HG03469 (cell line): ENCODE results near the gene DNAJC3.
A peak's percentile ranks its signal among the peaks of the same experiment; 100 is the strongest.

Source experiments
- ATAC-seq: cut with Tn5 transposase; IDR thresholded peaks from one replicate; pipeline ENCODE4 v1.9.1; 2021; ENCODE audit warnings: mild to moderate bottlenecking, moderate library complexity, moderate number of reproducible peaks; ENCODE audit not compliant: unreplicated experiment

The DNAJC3 gene, protein sequence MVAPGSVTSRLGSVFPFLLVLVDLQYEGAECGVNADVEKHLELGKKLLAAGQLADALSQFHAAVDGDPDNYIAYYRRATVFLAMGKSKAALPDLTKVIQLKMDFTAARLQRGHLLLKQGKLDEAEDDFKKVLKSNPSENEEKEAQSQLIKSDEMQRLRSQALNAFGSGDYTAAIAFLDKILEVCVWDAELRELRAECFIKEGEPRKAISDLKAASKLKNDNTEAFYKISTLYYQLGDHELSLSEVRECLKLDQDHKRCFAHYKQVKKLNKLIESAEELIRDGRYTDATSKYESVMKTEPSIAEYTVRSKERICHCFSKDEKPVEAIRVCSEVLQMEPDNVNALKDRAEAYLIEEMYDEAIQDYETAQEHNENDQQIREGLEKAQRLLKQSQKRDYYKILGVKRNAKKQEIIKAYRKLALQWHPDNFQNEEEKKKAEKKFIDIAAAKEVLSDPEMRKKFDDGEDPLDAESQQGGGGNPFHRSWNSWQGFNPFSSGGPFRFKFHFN

DNA sequence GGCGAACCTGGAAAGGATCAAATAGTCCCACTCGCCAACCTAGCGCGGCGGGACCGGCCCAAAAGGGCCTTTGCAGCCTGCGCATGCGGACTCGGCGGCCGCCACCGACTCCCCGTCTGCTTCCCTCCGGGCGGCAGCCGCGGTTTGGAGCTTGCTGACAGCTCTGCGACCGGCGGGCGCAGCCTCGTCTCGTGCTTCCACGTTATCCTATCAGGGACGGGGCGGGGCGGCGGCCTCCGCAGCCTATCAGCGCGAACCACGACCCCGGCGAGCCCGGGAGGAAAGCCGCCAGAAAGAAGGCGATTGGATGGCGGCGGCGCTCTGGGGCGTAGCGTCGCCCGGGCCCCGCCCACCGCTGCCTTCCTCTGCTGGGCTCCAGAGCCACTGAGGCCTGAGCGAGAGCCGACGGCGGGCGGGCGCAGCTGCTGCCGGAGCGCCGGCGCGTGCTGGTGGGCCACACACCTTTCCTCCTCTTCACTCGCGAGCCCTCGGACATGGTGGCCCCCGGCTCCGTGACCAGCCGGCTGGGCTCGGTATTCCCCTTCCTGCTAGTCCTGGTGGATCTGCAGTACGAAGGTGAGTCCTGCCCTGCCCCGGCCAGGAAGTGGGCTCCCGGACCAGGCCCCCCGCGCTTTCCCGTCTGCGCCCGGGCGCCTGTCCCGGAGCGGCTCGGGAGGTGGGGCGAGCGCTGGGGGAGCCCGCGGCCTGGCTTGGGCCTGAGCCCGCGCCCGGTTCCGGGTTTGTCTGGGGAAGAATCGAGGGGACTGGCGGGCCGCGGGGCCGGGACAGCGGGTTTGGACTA is at the start of gene DNAJC3:
DNAJC3 (plus strand) TSS at position 378 of the 802 bp plus-strand sequence; CDS start at position 495, 117 bp downstream.
- ATAC-seq = peak; percentile 96

- ATAC-seq = no peak
Measured at GRCh38 chr13:95627590-95627989, 49.3 kb upstream of the DNAJC3 start.

GRCh38 chr13:95628488-95628887 is 48.5 kb upstream of the DNAJC3 start:
- ATAC-seq = no peak

GRCh38 chr13:95629071-95629470 is 47.9 kb upstream of the DNAJC3 start:
- ATAC-seq = no peak

DNA sequence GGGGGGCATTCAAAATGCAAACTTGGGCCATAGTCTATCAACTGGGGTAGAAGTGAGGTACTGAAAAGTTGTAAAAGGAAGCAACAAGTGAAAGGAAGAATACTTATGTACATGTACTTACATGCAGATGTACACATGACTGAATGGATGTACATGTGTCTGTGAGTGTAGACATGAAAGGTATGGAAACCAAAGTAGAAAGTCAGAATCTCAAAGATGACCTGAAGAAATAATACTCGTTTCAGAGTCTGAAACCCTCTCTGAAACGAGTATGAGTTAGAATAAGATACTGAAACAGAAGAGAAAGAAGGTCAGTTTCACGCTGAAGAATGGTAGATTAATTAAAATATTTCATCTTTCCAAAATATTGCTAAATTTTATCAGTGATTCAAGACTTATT is 46.3 kb upstream of the DNAJC3 start:
- no peak for ATAC-seq

DNA sequence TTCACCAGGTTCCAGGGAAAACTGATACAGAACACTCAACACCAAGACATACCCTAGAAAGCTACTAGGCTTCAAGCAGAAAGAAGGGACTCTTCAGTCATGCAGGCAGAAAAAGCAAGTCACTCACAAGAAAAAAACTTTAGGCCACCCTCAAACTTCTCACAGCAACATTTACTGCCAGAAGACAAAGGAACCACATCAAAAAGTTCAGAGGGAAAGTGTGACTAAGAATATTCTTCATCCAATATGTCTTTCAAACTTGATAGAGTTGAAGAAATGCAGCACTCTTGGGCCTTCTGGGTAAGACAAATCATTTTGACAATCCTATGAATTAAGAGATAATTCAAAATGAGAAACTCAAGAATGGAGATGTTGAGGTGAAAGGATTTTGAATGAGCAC is 40.1 kb upstream of the DNAJC3 start:
- ATAC-seq = no peak

DNA sequence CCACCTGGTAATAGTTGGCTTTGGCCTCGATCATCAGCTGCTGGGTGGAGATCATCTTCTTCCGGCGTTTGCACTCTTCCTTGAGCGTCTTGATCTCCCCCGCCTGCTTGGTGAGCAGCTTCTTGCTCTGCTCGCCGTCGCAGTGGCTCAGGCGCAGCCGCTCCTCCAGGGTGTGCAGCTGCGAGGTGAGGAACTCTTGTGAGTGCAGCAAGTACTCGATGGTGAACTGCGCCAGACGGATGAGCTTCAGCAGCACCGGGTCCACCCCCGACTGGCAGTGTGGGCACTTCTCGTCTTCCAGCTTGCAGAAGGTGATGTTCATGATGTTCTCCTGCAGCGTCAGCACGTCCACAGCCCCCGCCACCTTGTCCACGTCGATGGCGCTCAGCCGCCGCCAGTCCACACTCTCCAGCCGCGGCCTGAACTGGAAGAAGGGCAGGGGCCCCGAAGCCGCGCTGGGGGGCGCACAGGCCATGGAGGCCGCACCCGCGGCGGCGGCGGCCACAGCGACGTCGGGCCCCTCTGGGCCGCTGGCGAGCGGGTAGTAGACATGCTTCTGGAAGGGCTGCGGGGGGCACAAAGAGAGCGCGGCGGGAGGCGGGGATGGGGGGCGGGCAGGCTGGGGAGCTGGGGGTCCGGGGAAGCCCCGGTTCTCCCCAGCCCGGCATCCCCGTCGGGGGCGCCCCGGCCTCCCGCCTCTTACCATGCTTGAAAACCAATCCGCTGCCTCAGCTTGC is 35.5 kb upstream of the DNAJC3 start:
- ATAC-seq = no peak

DNA sequence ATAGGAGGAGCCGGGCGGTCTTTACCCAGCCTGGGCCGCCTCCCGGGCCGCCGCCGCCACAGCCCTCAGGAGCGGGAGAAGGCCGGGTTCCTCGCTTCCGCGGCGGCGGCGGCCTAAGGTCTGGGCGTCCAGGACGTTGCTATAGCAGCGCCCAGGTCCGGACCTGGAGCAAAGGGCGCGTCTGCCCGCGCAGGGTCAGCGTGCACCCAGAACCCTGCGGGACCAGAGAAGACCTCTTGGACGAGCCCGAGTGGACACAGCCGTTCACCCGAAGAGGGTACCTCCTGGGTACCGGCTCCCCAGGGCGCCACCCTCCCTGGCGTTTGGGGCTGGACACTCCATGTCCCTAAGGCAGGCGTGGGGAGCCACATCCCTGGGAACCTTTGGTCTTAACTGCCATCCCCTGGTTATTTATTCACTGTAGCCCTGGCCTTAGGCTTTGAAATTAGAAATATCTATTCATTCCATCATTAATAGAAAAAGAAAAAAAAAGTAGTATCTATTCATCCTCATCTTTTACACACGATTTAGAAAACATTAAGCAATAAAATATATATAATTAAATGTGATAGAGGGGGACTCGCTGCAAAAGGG is 34.8 kb upstream of the DNAJC3 start:
- no peak for ATAC-seq

DNA sequence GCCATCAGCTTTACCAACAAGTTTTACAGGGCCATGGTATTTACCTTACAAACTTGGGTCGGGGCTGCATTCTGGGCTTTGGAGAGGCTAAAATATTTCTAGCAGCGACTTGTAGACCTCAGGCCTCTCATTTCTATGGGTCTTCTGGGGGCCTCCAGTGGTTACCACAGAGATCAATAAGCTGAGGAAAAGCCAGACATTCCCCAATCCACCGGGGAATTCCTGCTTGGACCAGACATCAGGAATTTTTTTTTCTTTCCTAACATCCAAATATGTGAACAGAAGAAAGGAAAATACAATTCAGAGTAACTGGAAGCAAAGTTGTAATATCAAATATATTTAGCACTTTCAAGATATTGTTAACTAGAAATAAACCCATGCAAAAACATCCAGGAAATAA is 33.9 kb upstream of the DNAJC3 start:
- no peak for ATAC-seq

DNA sequence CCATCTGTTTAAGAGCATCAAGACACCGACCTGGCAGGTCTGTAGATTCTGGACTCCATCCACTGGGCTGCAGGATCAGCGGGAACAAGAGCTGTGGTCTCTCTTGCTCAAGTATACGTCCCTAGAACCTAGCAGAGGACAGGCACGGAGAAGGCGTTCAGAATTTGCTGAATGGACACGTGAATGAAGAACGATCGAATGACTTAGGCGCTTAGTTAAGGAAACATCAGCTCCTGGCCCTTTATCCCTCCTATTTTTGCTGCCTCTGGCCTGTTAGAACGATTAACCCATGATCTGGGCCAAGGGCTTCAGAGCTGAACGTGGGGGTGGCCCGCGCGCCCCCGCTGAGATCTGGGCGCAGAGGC is 33.4 kb upstream of the DNAJC3 start:
- no peak for ATAC-seq

- ATAC-seq = no peak
Measured at GRCh38 chr13:95643936-95644598, 32.9 kb upstream of the DNAJC3 start.

- no peak for ATAC-seq
Measured at GRCh38 chr13:95644601-95645052, 32.3 kb upstream of the DNAJC3 start, which contains the start of gene DZIP1. TSS of gene DZIP1 (minus strand) at chr13:95644706. CDS start at chr13:95642029, 2,677 bp downstream.

GRCh38 chr13:95647321-95647720 is 29.6 kb upstream of the DNAJC3 start:
- no peak for ATAC-seq

- no peak for ATAC-seq
Measured at GRCh38 chr13:95650696-95651095, 26.2 kb upstream of the DNAJC3 start.

DNA sequence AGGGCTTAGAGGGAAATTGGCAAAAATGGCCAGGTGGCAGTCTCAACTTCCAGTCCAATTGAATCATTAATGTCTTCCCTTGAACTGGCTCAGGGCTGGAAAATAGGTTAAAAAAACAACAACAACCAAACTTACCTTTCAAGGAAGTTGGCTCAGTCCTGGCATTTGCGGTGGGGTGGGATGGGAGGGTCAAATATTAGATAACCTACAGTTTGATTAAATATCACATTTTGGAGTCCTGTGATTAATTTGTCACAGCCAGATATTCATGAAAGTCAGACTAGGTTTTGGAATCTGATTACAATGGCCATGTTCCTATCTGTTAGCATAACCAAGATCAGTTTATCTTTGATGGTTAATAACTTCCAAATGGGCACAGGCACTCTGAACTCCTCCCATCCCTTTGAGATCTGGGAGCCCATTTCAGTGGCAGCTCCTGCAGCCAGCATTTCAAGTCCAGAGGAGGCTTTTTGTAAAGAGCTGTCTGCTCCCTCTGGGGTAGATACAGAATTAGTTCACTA is 24.6 kb upstream of the DNAJC3 start:
- ATAC-seq = no peak

DNA sequence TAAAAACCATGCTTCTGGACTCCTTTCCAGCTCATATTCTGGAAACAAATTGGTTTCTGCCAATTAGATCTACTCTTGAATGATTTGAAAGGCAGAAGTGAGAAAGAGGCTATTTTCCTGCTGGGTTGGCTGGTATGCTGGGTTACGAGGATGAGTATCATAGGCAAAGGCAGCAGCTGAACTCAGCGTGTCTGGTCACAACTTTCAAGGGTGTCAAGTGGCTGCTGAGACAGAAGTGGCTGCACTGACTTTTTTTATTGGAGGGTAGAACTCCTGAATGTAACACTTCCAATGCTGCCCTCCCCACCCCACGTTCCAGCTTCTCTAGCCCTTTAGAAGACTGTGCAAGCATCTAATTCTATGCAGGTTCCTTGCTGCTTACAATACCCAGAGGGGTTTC is 24.1 kb upstream of the DNAJC3 start:
- no peak for ATAC-seq

DNA sequence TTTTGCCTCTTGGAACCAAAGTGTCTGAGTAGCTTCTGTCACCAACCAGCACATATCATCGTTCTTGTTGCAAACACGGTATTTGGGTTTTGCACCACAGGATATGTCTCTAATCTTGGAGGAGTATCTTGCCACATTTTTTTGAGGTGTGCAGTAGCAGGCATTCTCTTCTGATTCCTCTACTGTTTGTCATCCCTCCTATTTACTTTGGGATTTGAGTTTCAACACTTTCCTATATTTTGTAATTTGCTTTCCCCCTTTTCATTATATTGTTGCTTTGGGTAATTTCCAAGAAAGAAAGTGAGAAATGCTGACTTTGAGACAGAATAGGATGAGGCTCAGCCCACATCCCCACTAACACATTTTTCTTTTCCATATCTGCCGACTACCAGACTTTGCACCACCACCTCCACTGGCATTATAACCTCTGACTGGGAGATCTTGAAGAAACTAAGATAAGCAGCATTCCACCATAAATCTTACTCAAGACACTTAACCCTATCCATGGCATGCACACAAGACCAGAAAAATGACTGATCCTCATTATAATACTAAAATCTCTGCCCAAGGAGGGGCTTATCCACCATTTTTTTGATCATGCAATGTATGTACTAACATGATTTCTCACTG is 20.4 kb upstream of the DNAJC3 start:
- ATAC-seq = no peak

- no peak for ATAC-seq
Measured at GRCh38 chr13:95659500-95659899, 17.4 kb upstream of the DNAJC3 start.

GRCh38 chr13:95660981-95661581 is 15.9 kb upstream of the DNAJC3 start:
- ATAC-seq = no peak
